ENCODE measurements around the gene ZNF835. TPM values are rescaled to one million over a fixed set of nuclear protein-coding genes. Genes with fewer than 3 reads are reported as not detected.
"Not testable (repeated sequence)": the region's sequence is repeated elsewhere in the genome, so short reads cannot be mapped to it uniquely, and the experiment has no call there.

Gene ZNF835
- 2.6 TPM for total RNA-seq
- long read RNA-seq, partial matches to known transcripts: 0 of 4 reads
- long read RNA-seq, other reads (novel, unspliced or antisense): 1 of 4 reads

GRCh38 chr19:56671613-56671994 lies at the start of gene ZNF835:
Gene ZNF835, minus strand, starts transcription at chr19:56671757. Its CDS starts 6,559 bp downstream, at chr19:56665198.
- intact Hi-C loops (cut with DNase I): loop anchor here (5.0 kb wide), 2 partner anchors 74 to 279 kb away; partner anchors contain the start of genes ZNF582 and ZNF71

GRCh38 chr19:56720281-56720680 lies 48.7 kb upstream of the ZNF835 start:
- intact Hi-C loops (cut with DNase I): loop anchor here (10.0 kb wide), 1 partner anchor 325 kb away; the partner anchor contains the start of gene ZNF582
- no peak for DNase-seq (ENCODE audit: low spot score)

More at GRCh38 chr19:56671613-56671994, at the start of gene ZNF835:
- peak; percentile 96 for DNase-seq (ENCODE audit: low spot score)

GRCh38 chr19:56718231-56718630 lies 46.7 kb upstream of the ZNF835 start:
- DNase-seq (ENCODE audit: low spot score): no peak
- intact Hi-C loops (cut with DNase I): no loop called here

- DNase-seq (ENCODE audit: low spot score): no peak
- intact Hi-C loops (cut with DNase I): no loop called here
Measured at GRCh38 chr19:56712611-56713276, 41.2 kb upstream of the ZNF835 start.

GRCh38 chr19:56710437-56710836 lies 38.9 kb upstream of the ZNF835 start:
- DNase-seq (ENCODE audit: low spot score): no peak
- intact Hi-C loops (cut with DNase I): no loop called here

GRCh38 chr19:56707821-56708220 lies 36.3 kb upstream of the ZNF835 start:
- intact Hi-C loops (cut with DNase I): no loop called here
- DNase-seq (ENCODE audit: low spot score): no peak

GRCh38 chr19:56705939-56706338 lies 34.4 kb upstream of the ZNF835 start:
- DNase-seq (ENCODE audit: low spot score): no peak
- intact Hi-C loops (cut with DNase I): no loop called here

- intact Hi-C loops (cut with DNase I): no loop called here
- DNase-seq (ENCODE audit: low spot score): no peak
Measured at GRCh38 chr19:56701895-56702294, 30.3 kb upstream of the ZNF835 start.

- no peak for DNase-seq (ENCODE audit: low spot score)
- intact Hi-C loops (cut with DNase I): no loop called here
Measured at GRCh38 chr19:56699552-56699951, 28.0 kb upstream of the ZNF835 start.

- no peak for DNase-seq (ENCODE audit: low spot score)
- intact Hi-C loops (cut with DNase I): no loop called here
Measured at GRCh38 chr19:56692206-56692895, 20.8 kb upstream of the ZNF835 start.

- no peak for DNase-seq (ENCODE audit: low spot score)
- intact Hi-C loops (cut with DNase I): no loop called here
Measured at GRCh38 chr19:56690670-56691069, 19.1 kb upstream of the ZNF835 start.

GRCh38 chr19:56689198-56689597 lies 17.6 kb upstream of the ZNF835 start:
- intact Hi-C loops (cut with DNase I): no loop called here
- no peak for DNase-seq (ENCODE audit: low spot score)

- intact Hi-C loops (cut with DNase I): no loop called here
Measured at GRCh38 chr19:56687031-56687430, 15.5 kb upstream of the ZNF835 start.

GRCh38 chr19:56683116-56683515 lies 11.6 kb upstream of the ZNF835 start:
- intact Hi-C loops (cut with DNase I): no loop called here

More at GRCh38 chr19:56687031-56687430, 15.5 kb upstream of the ZNF835 start:
- DNase-seq (ENCODE audit: low spot score): no peak

GRCh38 chr19:56681702-56682101 lies 10.1 kb upstream of the ZNF835 start:
- DNase-seq (ENCODE audit: low spot score): no peak
- intact Hi-C loops (cut with DNase I): no loop called here

More at GRCh38 chr19:56683116-56683515, 11.6 kb upstream of the ZNF835 start:
- DNase-seq (ENCODE audit: low spot score): no peak

GRCh38 chr19:56678205-56678604 lies 6.6 kb upstream of the ZNF835 start:
- no peak for DNase-seq (ENCODE audit: low spot score)
- intact Hi-C loops (cut with DNase I): no loop called here

GRCh38 chr19:56672610-56673009 lies 1.1 kb upstream of the ZNF835 start:
- intact Hi-C loops (cut with DNase I): loop anchor here (5.0 kb wide), 2 partner anchors 75 to 280 kb away; partner anchors contain the start of genes ZNF582 and ZNF71
- not testable (repeated sequence) for DNase-seq (ENCODE audit: low spot score)

GRCh38 chr19:56670961-56671612 lies 470 bp downstream of the ZNF835 start:
- intact Hi-C loops (cut with DNase I): loop anchor here (5.0 kb wide), 2 partner anchors 74 to 279 kb away; partner anchors contain the start of genes ZNF582 and ZNF71
- no peak for DNase-seq (ENCODE audit: low spot score)

GRCh38 chr19:56670401-56670960 lies 1.1 kb downstream of the ZNF835 start:
- no peak for DNase-seq (ENCODE audit: low spot score)
- intact Hi-C loops (cut with DNase I): loop anchor here (5.0 kb wide), 2 partner anchors 73 to 278 kb away; partner anchors contain the start of genes ZNF582 and ZNF71

GRCh38 chr19:56668676-56669075 lies 2.9 kb downstream of the ZNF835 start:
- intact Hi-C loops (cut with DNase I): no loop called here
- DNase-seq (ENCODE audit: low spot score): peak; percentile 63
